Muscle layer of colon (tissue), 2 donors: ENCODE data around the gene SEPHS1.
"Not testable (repeated sequence)": the region's sequence is repeated elsewhere in the genome, so short reads cannot be mapped to it uniquely, and the experiment has no call there.

Source experiments
- H3K27ac ChIP-seq: one replicate; pipeline ENCODE4 v1.7.0; 2013; ENCODE audit warnings: low read depth, mild to moderate bottlenecking, low read length, moderate library complexity
- H3K27me3 ChIP-seq, 2 donors: one replicate each; pipeline ENCODE4 v1.7.0; 2013; ENCODE audit warnings: low read length in 2 of 2, mild to moderate bottlenecking in 2 of 2; ENCODE audit not compliant: insufficient read depth in 2 of 2, control insufficient read depth in 1 of 2
- H3K36me3 ChIP-seq: one replicate; pipeline ENCODE4 v1.7.0; 2013; ENCODE audit warnings: mild to moderate bottlenecking, low read length; ENCODE audit not compliant: insufficient read depth
- H3K4me1 ChIP-seq: one replicate; pipeline ENCODE4 v1.7.0; 2013; ENCODE audit warnings: mild to moderate bottlenecking, low read length; ENCODE audit not compliant: insufficient read depth
- H3K4me3 ChIP-seq, 2 donors: one replicate each; pipeline ENCODE4 v1.7.0; 2013; ENCODE audit warnings: low read length in 2 of 2, low read depth in 1 of 2, mild to moderate bottlenecking in 1 of 2, moderate library complexity in 1 of 2
- H3K9ac ChIP-seq: one replicate; pipeline ENCODE4 v1.7.0; 2013; ENCODE audit warnings: low read length
- H3K9me3 ChIP-seq: one replicate; pipeline ENCODE4 v1.7.0; 2013; ENCODE audit warnings: mild to moderate bottlenecking, low read length
- donor health status: abdominal sarcoma.
- donor health status: Adenocarcinoma of cecum.

The SEPHS1 gene

DNA sequence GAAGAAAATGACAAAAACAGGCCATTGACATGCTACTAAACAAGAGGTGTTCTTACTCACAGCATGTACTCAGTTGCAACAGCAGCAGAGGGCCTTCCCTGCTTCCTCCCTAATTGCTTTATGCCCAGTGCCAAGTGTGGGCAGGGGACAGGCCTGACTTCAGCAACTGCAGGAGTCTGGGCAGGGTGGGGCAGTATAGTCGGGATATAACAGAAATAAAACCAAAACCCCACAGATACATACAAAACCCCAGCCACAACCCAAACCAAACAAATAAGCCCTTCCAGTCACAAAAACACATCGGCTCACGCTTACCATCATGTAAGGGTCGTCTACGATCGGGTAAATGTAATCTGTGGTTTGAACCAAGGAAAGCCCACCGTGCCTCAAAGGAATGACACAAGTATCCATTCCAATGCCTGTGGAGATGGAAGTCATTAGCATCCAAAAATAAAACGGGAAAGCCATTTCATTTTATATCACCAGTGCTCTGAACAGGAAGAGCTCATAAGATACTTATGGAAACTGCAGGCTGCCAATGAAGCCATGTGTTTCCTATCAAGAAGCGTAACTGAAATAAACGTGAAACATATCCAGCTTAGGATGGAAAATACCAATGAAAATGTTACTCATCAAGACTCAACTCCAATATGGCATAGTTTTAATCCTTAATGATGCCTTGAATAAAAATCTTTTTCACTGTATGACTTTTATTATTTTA lies 9.5 kb downstream of the SEPHS1 start:
- H3K9me3 ChIP-seq = no peaks in the 10 kb centered on the region
- peaks cover 21% of the 10 kb centered on the region for H3K36me3 ChIP-seq
- H3K4me3 ChIP-seq = peak overlapping the region in 1 of 2 donors; percentile 40
- no peak overlapping the region for H3K9ac ChIP-seq
- no peak overlapping the region for H3K27ac ChIP-seq
- peaks cover 21% of the 10 kb centered on the region for H3K4me1 ChIP-seq
- no peaks in the 10 kb centered on the region for H3K27me3 ChIP-seq

DNA sequence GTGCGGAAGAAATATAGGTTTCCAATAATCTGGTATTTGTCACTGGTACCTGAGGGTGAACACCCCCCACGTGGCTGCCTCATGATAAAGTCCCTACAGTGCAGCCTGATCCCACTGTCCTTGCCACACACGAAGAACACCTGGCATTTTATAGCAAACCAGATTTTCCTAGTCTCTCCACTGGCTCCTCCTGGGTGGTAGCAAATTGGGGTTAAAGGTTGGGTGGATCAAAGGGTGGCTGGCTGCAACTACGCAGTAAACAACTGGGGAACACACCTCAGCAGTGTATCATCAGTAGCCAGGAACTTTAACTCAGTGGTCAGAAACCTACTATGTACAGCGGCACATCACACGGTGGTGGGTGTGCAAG lies 10.3 kb downstream of the SEPHS1 start:
- H3K4me3 ChIP-seq = no peak overlapping the region
- H3K36me3 ChIP-seq = peaks cover 23% of the 10 kb centered on the region
- no peaks in the 10 kb centered on the region for H3K27me3 ChIP-seq
- H3K9ac ChIP-seq = no peak overlapping the region
- H3K9me3 ChIP-seq = no peaks in the 10 kb centered on the region
- peaks cover 21% of the 10 kb centered on the region for H3K4me1 ChIP-seq
- no peak overlapping the region for H3K27ac ChIP-seq

GRCh38 chr10:13337128-13337826 lies 10.8 kb downstream of the SEPHS1 start:
- Histone ChIP-seq H3K36me3 (peaks cover 24% of the 10 kb centered on the region), H3K27ac (no peak overlapping the region), H3K27me3 (no peaks in the 10 kb centered on the region), H3K4me3 (no peak overlapping the region), H3K4me1 (peaks cover 21% of the 10 kb centered on the region), H3K9ac (no peak overlapping the region), H3K9me3 (no peaks in the 10 kb centered on the region)

DNA sequence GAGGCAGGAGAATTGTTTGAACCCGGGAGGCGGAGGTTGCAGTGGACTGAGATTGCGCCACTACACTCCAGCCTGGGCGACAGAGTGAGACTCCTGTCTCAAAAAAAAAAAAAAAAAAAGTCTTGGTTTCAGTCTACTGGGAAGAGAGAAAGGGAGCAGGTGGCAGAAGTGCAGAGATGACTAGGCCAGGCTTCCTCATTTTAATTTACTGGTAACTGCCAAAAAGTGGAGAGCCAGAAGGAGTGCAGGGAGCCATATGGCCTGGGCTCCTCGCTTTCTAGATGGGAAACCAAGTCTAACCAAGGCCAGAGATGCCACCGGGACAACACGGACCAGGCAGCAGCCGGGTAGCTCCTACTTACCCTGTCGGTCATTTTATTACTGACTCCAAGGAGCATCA lies 12.2 kb downstream of the SEPHS1 start:
- Histone ChIP-seq H3K4me3 (no peak overlapping the region), H3K4me1 (peaks cover 21% of the 10 kb centered on the region), H3K36me3 (peaks cover 30% of the 10 kb centered on the region), H3K9ac (no peak overlapping the region), H3K27ac (no peak overlapping the region), H3K9me3 (no peaks in the 10 kb centered on the region), H3K27me3 (no peaks in the 10 kb centered on the region)

- H3K4me1 ChIP-seq = peaks cover 19% of the 10 kb centered on the region
- H3K27ac ChIP-seq = no peak overlapping the region
- no peak overlapping the region for H3K9ac ChIP-seq
- H3K9me3 ChIP-seq = no peaks in the 10 kb centered on the region
- no peak overlapping the region for H3K4me3 ChIP-seq
- no peaks in the 10 kb centered on the region for H3K27me3 ChIP-seq
- H3K36me3 ChIP-seq = peaks cover 39% of the 10 kb centered on the region
These were observed 13.5 kb downstream of the SEPHS1 start for GRCh38 chr10:13334556-13334955.

DNA sequence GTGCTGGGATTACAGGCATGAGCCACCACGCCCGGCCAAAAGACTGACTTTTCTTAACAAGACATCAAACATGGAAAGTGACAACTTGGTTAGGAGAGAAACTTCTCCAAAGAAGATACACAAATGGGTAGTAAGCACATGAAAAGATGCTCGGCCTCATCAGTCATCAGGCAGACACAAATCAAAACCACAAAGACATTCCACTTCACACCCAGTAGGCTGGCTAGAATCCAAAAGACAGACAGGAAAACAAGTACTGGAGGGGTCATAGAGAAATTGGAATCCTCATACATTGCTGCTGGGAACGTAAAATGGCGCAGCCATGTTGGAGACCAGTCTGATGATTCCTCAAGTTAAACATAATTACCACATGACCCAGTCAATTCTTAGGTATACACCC lies 16.4 kb downstream of the SEPHS1 start:
- Histone ChIP-seq H3K9ac (no peak overlapping the region), H3K4me3 (no peak overlapping the region), H3K4me1 (no peaks in the 10 kb centered on the region), H3K27me3 (no peaks in the 10 kb centered on the region), H3K36me3 (peaks cover 45% of the 10 kb centered on the region), H3K27ac (no peak overlapping the region), H3K9me3 (no peaks in the 10 kb centered on the region)

- H3K27ac ChIP-seq, H3K9me3 ChIP-seq, H3K27me3 ChIP-seq, H3K9ac ChIP-seq, H3K4me3 ChIP-seq, H3K4me1 ChIP-seq: not testable (repeated sequence)
- H3K36me3 ChIP-seq = peaks cover 45% of the 10 kb centered on the region
These were observed 17.1 kb downstream of the SEPHS1 start for GRCh38 chr10:13330980-13331379.

DNA sequence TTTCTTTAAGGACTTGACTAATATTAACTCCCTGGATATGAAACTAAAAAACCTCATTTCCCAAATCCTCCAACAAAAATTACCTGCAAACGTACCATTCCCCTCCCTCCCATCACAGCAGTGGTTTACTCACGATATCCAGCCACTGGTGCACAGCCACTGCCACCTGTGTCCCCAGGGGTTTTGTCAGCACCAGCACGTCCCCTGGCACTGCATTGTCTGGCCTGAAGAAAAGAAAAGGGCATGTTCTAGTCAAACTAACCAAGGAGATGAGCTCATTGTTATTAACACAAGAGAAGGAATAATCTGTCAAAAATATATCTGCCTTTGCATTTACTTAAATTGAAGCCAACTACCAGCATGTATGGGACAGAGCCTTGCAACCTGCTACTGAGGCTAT lies 18.5 kb downstream of the SEPHS1 start:
- no peaks in the 10 kb centered on the region for H3K9me3 ChIP-seq
- no peak overlapping the region for H3K27ac ChIP-seq
- no peaks in the 10 kb centered on the region for H3K27me3 ChIP-seq
- H3K36me3 ChIP-seq = peaks cover 48% of the 10 kb centered on the region
- H3K9ac ChIP-seq = no peak overlapping the region
- H3K4me3 ChIP-seq = no peak overlapping the region
- H3K4me1 ChIP-seq = no peaks in the 10 kb centered on the region

GRCh38 chr10:13328613-13329012 lies 19.5 kb downstream of the SEPHS1 start:
- Histone ChIP-seq H3K9ac (no peak overlapping the region), H3K4me3 (no peak overlapping the region), H3K9me3 (no peaks in the 10 kb centered on the region), H3K4me1 (no peaks in the 10 kb centered on the region), H3K27me3 (no peaks in the 10 kb centered on the region), H3K36me3 (peaks cover 47% of the 10 kb centered on the region), H3K27ac (no peak overlapping the region)

- H3K4me1 ChIP-seq = no peaks in the 10 kb centered on the region
- no peaks in the 10 kb centered on the region for H3K27me3 ChIP-seq
- H3K9me3 ChIP-seq = no peaks in the 10 kb centered on the region
- no peak overlapping the region for H3K27ac ChIP-seq
- H3K9ac ChIP-seq = no peak overlapping the region
- no peak overlapping the region for H3K4me3 ChIP-seq
- H3K36me3 ChIP-seq = peaks cover 44% of the 10 kb centered on the region
These were observed 20.0 kb downstream of the SEPHS1 start for GRCh38 chr10:13328126-13328525.

DNA sequence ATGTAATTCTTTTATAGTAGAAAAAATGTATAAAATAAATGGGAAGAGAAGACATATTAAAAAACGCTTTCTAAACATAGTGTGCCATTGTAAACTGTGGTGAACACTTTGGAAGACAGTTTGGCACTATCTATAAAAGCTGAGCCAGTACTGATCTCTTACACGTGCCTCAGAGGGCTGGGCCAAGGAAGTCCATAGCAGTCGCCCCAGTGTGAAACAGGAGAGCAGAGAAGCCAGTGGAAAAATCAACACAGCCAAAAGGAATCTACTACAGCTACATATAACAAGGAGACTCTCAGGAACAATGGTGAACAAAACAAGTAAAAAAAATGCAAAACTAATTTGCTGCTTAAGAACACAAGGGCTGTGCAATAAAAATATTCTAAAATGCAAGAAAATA lies 20.6 kb downstream of the SEPHS1 start:
- Histone ChIP-seq H3K36me3 (peaks cover 50% of the 10 kb centered on the region), H3K27ac (no peak overlapping the region)

More for the DNA sequence above, 20.6 kb downstream of the SEPHS1 start:
- no peaks in the 10 kb centered on the region for H3K4me1 ChIP-seq
- no peak overlapping the region for H3K9ac ChIP-seq
- no peak overlapping the region for H3K4me3 ChIP-seq
- H3K27me3 ChIP-seq = no peaks in the 10 kb centered on the region
- H3K9me3 ChIP-seq = no peaks in the 10 kb centered on the region
